GM12878 (cell line): ENCODE results near the gene RPS16. TPM values are rescaled to one million over a fixed set of nuclear protein-coding genes. Genes with fewer than 3 reads are reported as not detected.
A peak's percentile ranks its signal among the peaks of the same experiment; 100 is the strongest.

Experiments
- IRF4 ChIP-seq: IDR thresholded peaks from 2 replicates; pipeline ENCODE4 v1.6.1; 2011; ENCODE audit warnings: low read depth, low read length
- LARP7 ChIP-seq: fragments of 450-650 bp; IDR thresholded peaks from 2 replicates; pipeline ENCODE4 v1.6.1; 2017; ENCODE audit warnings: mild to moderate bottlenecking
- MEF2B ChIP-seq: fragments of 450-650 bp; IDR thresholded peaks from 2 replicates; pipeline ENCODE4 v1.6.1; 2018; ENCODE audit warnings: mild to moderate bottlenecking, moderate library complexity; ENCODE audit not compliant: partially characterized antibody, poor library complexity, severe bottlenecking
- MTA2 ChIP-seq: fragments of 450-650 bp; IDR thresholded peaks from 2 replicates; pipeline ENCODE4 v1.6.1; 2016; ENCODE audit warnings: low read depth, mild to moderate bottlenecking, moderate library complexity
- NFYB ChIP-seq: IDR thresholded peaks from 2 replicates; pipeline ENCODE4 v1.6.1; 2011; ENCODE audit warnings: low read depth, mild to moderate bottlenecking, low read length, improper control_type of control experiment, moderate library complexity; ENCODE audit not compliant: insufficient read depth
- NR2F1 ChIP-seq: fragments of 450-650 bp; conservative IDR thresholded peaks from 2 replicates; pipeline ENCODE4 v1.6.1; 2017; ENCODE audit warnings: mild to moderate bottlenecking
- PKNOX1 ChIP-seq: fragments of 450-650 bp; IDR thresholded peaks from 2 replicates; pipeline ENCODE4 v1.6.1; 2016; ENCODE audit warnings: mild to moderate bottlenecking
- POLR2A ChIP-seq: IDR thresholded peaks from 2 replicates; pipeline ENCODE4 v1.6.1; 2011; ENCODE audit warnings: low read depth, mild to moderate bottlenecking, low read length
- POLR2AphosphoS5 ChIP-seq: IDR thresholded peaks from 2 replicates; pipeline ENCODE4 v1.6.1; 2011; ENCODE audit warnings: mild to moderate bottlenecking, low read length, inconsistent platforms
- RELA ChIP-seq: fragments of 450-650 bp; IDR thresholded peaks from 2 replicates; pipeline ENCODE4 v1.8.0; 2014; ENCODE audit warnings: borderline replicate concordance; ENCODE audit not compliant: partially characterized antibody
- SREBF1 ChIP-seq: IDR thresholded peaks from 2 replicates; pipeline ENCODE4 v1.6.1; 2012; ENCODE audit warnings: mild to moderate bottlenecking, low read length
- SREBF2 ChIP-seq: IDR thresholded peaks from 2 replicates; pipeline ENCODE4 v1.6.1; 2012; ENCODE audit warnings: mild to moderate bottlenecking, low read length
- TAF1 ChIP-seq: IDR thresholded peaks from 2 replicates; pipeline ENCODE4 v1.6.1; 2011; ENCODE audit warnings: mild to moderate bottlenecking, low read depth, low read length, borderline replicate concordance
- YBX1 ChIP-seq: fragments of 450-650 bp; IDR thresholded peaks from 2 replicates; pipeline ENCODE4 v1.6.1; 2016; ENCODE audit warnings: antibody characterized with exemption
- ZNF207 ChIP-seq: fragments of 450-650 bp; IDR thresholded peaks from 2 replicates; pipeline ENCODE4 v1.6.1; 2014; ENCODE audit warnings: antibody characterized with exemption, mild to moderate bottlenecking, borderline replicate concordance
- ZNF217 ChIP-seq: fragments of 450-650 bp; IDR thresholded peaks from 2 replicates; pipeline ENCODE4 v1.6.1; 2017; ENCODE audit warnings: antibody characterized with exemption, mild to moderate bottlenecking
- ZSCAN29 ChIP-seq: fragments of 450-650 bp; IDR thresholded peaks from 2 replicates; pipeline ENCODE4 v1.6.1; 2017; ENCODE audit warnings: mild to moderate bottlenecking, moderate library complexity
- polyA plus RNA-seq, 11 experiments: library from polyadenylated mRNA; depleted of rRNA in 4 of 11; unstranded in 6 of 11; stranded (reverse) in 5 of 11; fragments of >200 nt; fragmentation: Nextera tagmentation in 4 of 11; fragmentation: Illumina TruSeq in 1 of 11; extraction: Ambion mirVana in 4 of 11; extraction: Trizol in 1 of 11; gene quantifications; 1 replicate in 1 of 11; 2 replicates in 10 of 11; pipeline versions ENCODE4 v1.2.1 to v1.2.3, GENCODE V29; 2011 to 2016; ENCODE audit warnings: inconsistent platforms in 2 of 11, missing spikeins in 2 of 11, low read depth in 1 of 11
- total RNA-seq, 4 experiments: library from RNA; depleted of rRNA in 3 of 4; stranded (reverse); fragments of >200 nt in 3 of 4; fragmentation: Illumina TruSeq in 1 of 4; extraction: Trizol in 1 of 4; gene quantifications; 2 replicates each; pipeline versions ENCODE4 v1.2.1 to v1.2.3, GENCODE V29; 2013 to 2021
- TF ChIP-seq, protein P1 (sequence below): IDR thresholded peaks from 2 replicates; pipeline ENCODE4 v1.6.1; 2011; ENCODE audit warnings: mild to moderate bottlenecking, low read depth, low read length, moderate library complexity; ENCODE audit not compliant: insufficient replicate concordance
- TF ChIP-seq, protein P2 (sequence below): IDR thresholded peaks from 2 replicates; pipeline ENCODE4 v1.6.1; 2012; ENCODE audit warnings: low read length, inconsistent platforms
- TF ChIP-seq, protein P3 (sequence below): fragments of 450-650 bp; IDR thresholded peaks from 2 replicates; pipeline ENCODE4 v1.6.1; 2018; ENCODE audit warnings: mild to moderate bottlenecking, low read depth, moderate library complexity; ENCODE audit not compliant: partially characterized antibody
- TF ChIP-seq, protein P4 (sequence below): IDR thresholded peaks from 2 replicates; pipeline ENCODE4 v1.6.1; 2011; ENCODE audit warnings: borderline replicate concordance, low read depth, mild to moderate bottlenecking, moderate library complexity, low read length; ENCODE audit not compliant: insufficient read depth, poor library complexity, severe bottlenecking

The RPS16 gene
- total and polyA plus RNA-seq, 10 of the 15 experiments (the other 5 are each of a cell fraction or from before 2014, with no cell fraction given) = 148 to 4,810 (median 2,343) TPM

- TF ChIP-seq, protein P1, sequence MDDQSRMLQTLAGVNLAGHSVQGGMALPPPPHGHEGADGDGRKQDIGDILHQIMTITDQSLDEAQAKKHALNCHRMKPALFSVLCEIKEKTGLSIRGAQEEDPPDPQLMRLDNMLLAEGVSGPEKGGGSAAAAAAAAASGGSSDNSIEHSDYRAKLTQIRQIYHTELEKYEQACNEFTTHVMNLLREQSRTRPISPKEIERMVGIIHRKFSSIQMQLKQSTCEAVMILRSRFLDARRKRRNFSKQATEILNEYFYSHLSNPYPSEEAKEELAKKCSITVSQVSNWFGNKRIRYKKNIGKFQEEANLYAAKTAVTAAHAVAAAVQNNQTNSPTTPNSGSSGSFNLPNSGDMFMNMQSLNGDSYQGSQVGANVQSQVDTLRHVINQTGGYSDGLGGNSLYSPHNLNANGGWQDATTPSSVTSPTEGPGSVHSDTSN = no peak
- TF ChIP-seq SREBF2 (no peak), MEF2B (peak; percentile 82), NFYB (no peak), ZNF207 (peak; percentile 92), ZNF217 (peak; percentile 69), PKNOX1 (0 out of 2 replicates have a peak, but pooled peaks have one; percentile 67), SREBF1 (no peak), POLR2A (peak; percentile 75), YBX1 (no peak), LARP7 (peak; percentile 89; the same call in 1 of the 2 replicates), NR2F1 (peak; percentile 55; the same call in 1 of the 2 replicates), IRF4 (0 out of 2 replicates have a peak, but pooled peaks have one; percentile 7), RELA (peak; percentile 42), TAF1 (0 out of 2 replicates have a peak, but pooled peaks have one; percentile 29), ZSCAN29 (no peak), POLR2AphosphoS5 (peak; percentile 51), MTA2 (no peak; the same call in 1 of the 2 replicates)
- TF ChIP-seq, protein P2, sequence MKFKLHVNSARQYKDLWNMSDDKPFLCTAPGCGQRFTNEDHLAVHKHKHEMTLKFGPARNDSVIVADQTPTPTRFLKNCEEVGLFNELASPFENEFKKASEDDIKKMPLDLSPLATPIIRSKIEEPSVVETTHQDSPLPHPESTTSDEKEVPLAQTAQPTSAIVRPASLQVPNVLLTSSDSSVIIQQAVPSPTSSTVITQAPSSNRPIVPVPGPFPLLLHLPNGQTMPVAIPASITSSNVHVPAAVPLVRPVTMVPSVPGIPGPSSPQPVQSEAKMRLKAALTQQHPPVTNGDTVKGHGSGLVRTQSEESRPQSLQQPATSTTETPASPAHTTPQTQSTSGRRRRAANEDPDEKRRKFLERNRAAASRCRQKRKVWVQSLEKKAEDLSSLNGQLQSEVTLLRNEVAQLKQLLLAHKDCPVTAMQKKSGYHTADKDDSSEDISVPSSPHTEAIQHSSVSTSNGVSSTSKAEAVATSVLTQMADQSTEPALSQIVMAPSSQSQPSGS = no peak
- TF ChIP-seq, protein P3, sequence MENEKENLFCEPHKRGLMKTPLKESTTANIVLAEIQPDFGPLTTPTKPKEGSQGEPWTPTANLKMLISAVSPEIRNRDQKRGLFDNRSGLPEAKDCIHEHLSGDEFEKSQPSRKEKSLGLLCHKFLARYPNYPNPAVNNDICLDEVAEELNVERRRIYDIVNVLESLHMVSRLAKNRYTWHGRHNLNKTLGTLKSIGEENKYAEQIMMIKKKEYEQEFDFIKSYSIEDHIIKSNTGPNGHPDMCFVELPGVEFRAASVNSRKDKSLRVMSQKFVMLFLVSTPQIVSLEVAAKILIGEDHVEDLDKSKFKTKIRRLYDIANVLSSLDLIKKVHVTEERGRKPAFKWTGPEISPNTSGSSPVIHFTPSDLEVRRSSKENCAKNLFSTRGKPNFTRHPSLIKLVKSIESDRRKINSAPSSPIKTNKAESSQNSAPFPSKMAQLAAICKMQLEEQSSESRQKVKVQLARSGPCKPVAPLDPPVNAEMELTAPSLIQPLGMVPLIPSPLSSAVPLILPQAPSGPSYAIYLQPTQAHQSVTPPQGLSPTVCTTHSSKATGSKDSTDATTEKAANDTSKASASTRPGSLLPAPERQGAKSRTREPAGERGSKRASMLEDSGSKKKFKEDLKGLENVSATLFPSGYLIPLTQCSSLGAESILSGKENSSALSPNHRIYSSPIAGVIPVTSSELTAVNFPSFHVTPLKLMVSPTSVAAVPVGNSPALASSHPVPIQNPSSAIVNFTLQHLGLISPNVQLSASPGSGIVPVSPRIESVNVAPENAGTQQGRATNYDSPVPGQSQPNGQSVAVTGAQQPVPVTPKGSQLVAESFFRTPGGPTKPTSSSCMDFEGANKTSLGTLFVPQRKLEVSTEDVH = no peak
- TF ChIP-seq, protein P4, sequence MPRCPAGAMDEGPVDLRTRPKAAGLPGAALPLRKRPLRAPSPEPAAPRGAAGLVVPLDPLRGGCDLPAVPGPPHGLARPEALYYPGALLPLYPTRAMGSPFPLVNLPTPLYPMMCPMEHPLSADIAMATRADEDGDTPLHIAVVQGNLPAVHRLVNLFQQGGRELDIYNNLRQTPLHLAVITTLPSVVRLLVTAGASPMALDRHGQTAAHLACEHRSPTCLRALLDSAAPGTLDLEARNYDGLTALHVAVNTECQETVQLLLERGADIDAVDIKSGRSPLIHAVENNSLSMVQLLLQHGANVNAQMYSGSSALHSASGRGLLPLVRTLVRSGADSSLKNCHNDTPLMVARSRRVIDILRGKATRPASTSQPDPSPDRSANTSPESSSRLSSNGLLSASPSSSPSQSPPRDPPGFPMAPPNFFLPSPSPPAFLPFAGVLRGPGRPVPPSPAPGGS = peak; percentile 63
Observed at GRCh38 chr19:39402346-39403300, 33.1 kb downstream of the RPS16 start (continued).
